ENCODE data around the gene EFHB. TPM values are rescaled to one million over a fixed set of nuclear protein-coding genes. Genes with fewer than 3 reads are reported as not detected.
"Not testable (repeated sequence)": the region's sequence is repeated elsewhere in the genome, so short reads cannot be mapped to it uniquely, and the experiment has no call there.

EFHB gene
- total RNA-seq, 2 donors from 2014 or later, result 1.3 to 2.7 TPM

DNA sequence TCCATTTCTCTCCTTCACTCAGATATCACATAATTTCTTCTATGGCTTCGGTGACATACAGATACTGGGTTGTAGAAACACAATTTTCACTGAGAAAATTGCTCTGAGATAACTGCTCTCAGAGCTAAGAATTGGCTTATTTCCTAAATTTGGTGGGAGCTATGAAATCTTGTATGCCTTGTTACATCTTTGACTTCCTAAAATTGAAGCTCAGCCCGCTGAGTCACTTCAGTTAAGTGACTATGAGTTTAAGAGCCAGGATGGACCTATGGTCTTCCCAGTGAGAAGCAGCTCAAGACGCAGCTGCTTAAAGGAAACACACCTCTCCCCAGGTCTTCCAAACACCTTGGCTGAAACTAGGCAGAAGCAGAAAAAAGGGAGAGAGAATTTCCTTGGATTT is 56.4 kb downstream of the EFHB start:
- Histone ChIP-seq H3K9ac (ENCODE audit: extremely low read depth, low read length, poor library complexity, severe bottlenecking) (no peak overlapping the region), H3K4me3 (ENCODE audit: low read length) (no peak overlapping the region), H3K27me3 (ENCODE audit: control insufficient read depth, insufficient read depth, low read length, poor library complexity, severe bottlenecking) (no peaks in the 10 kb centered on the region), H3K36me3 (ENCODE audit: control insufficient read depth, insufficient read depth, low read length) (no peaks in the 10 kb centered on the region), H3K9me3 (ENCODE audit: control insufficient read depth, low read length) (no peaks in the 10 kb centered on the region), H3K4me1 (ENCODE audit: control insufficient read depth, insufficient read depth, low read length) (no peaks in the 10 kb centered on the region), H3K27ac (ENCODE audit: low read depth, low read length) (no peak overlapping the region)
- Mint-ChIP-seq H3K4me3 (no peak overlapping the region), H3K27ac (no peak overlapping the region), H3K9me3 (no peaks in the 10 kb centered on the region), H3K27me3 (ENCODE audit: insufficient read depth) (no peaks in the 10 kb centered on the region), H3K36me3 (ENCODE audit: low read depth) (no peaks in the 10 kb centered on the region), H3K4me1 (peaks cover 8% of the 10 kb centered on the region)
- no peak for DNase-seq
- TF ChIP-seq, protein P1, sequence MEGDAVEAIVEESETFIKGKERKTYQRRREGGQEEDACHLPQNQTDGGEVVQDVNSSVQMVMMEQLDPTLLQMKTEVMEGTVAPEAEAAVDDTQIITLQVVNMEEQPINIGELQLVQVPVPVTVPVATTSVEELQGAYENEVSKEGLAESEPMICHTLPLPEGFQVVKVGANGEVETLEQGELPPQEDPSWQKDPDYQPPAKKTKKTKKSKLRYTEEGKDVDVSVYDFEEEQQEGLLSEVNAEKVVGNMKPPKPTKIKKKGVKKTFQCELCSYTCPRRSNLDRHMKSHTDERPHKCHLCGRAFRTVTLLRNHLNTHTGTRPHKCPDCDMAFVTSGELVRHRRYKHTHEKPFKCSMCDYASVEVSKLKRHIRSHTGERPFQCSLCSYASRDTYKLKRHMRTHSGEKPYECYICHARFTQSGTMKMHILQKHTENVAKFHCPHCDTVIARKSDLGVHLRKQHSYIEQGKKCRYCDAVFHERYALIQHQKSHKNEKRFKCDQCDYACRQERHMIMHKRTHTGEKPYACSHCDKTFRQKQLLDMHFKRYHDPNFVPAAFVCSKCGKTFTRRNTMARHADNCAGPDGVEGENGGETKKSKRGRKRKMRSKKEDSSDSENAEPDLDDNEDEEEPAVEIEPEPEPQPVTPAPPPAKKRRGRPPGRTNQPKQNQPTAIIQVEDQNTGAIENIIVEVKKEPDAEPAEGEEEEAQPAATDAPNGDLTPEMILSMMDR (conservative IDR thresholded peaks at IDR 0.05), result no peak
- 86 to 99% methylated on average over 2 to 3 of the region's 3 CpGs for WGBS, 2 experiments (ENCODE audit: insufficient coverage in 1 of 2, insufficient read length in 1 of 2)

DNA sequence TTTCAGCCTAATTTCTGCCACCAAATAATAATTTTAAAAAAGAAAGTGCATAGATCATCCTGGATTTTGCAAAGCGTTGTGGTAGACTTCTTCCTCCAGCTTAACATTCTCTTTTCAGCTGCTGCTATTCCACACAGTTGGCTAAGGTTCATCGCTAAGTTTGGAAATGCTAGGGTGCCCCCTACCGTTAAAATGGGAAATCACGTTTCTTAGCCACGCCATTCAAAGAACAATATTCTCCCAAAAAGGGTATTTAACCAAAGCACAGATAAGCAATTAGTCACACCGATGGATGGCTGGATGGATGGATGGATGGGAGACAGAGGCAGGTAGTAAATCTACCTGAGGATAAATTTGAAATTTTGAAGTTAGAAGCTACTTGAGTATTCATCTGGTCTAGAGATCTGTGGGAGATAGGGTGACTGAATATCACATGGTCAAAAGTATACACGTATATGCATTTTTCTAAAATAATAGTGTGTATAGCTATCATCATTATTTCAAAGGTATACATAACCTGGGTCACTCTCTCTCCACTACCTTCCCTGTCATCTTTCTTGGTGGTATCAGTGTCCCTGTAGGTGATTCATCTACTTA is 67.2 kb downstream of the EFHB start:
- WGBS, 2 experiments (ENCODE audit: insufficient coverage in 1 of 2, insufficient read length in 1 of 2), result 12 to 48% methylated on average over 2 to 6 of the region's 7 CpGs
- TF ChIP-seq, protein P1 (conservative IDR thresholded peaks at IDR 0.05), result peak; percentile 88
- H3K9me3 Mint-ChIP-seq, result peaks cover 6% of the 10 kb centered on the region
- H3K27ac Mint-ChIP-seq, result no peak overlapping the region
- peak; percentile 85 for DNase-seq
- no peaks in the 10 kb centered on the region for H3K4me1 ChIP-seq (ENCODE audit: control insufficient read depth, insufficient read depth, low read length)
- H3K4me1 Mint-ChIP-seq, result no peaks in the 10 kb centered on the region
- no peak overlapping the region for H3K27ac ChIP-seq (ENCODE audit: low read depth, low read length)
- H3K4me3 Mint-ChIP-seq, result no peak overlapping the region
- no peak overlapping the region for H3K9ac ChIP-seq (ENCODE audit: extremely low read depth, low read length, poor library complexity, severe bottlenecking)
- peaks cover 3% of the 10 kb centered on the region for H3K27me3 Mint-ChIP-seq (ENCODE audit: insufficient read depth)
- H3K36me3 ChIP-seq (ENCODE audit: control insufficient read depth, insufficient read depth, low read length), result no peaks in the 10 kb centered on the region
- H3K27me3 ChIP-seq (ENCODE audit: control insufficient read depth, insufficient read depth, low read length, poor library complexity, severe bottlenecking), result no peaks in the 10 kb centered on the region
- no peak overlapping the region for H3K4me3 ChIP-seq (ENCODE audit: low read length)
- no peaks in the 10 kb centered on the region for H3K9me3 ChIP-seq (ENCODE audit: control insufficient read depth, low read length)
- no peaks in the 10 kb centered on the region for H3K36me3 Mint-ChIP-seq (ENCODE audit: low read depth)

DNA sequence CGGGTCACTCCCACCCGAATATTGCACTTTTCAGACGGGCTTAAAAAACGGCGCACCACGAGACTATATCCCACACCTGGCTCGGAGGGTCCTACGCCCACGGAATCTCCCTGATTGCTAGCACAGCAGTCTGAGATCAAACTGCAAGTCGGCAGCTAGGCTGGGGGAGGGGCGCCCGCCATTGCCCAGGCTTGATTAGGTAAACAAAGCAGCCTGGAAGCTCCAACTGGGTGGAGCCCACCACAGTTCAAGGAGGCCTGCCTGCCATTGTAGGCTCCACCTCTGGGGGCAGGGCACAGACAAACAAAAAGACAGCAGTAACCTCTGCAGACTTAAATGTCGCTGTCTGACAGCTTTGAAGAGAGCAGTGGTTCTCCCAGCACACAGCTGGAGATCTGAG is 78.7 kb downstream of the EFHB start:
- peaks cover 47% of the 10 kb centered on the region for H3K9me3 Mint-ChIP-seq
- not testable (repeated sequence) for H3K36me3 ChIP-seq (ENCODE audit: control insufficient read depth, insufficient read depth, low read length); H3K4me1 ChIP-seq (ENCODE audit: control insufficient read depth, insufficient read depth, low read length); H3K27me3 ChIP-seq (ENCODE audit: control insufficient read depth, insufficient read depth, low read length, poor library complexity, severe bottlenecking); H3K9me3 ChIP-seq (ENCODE audit: control insufficient read depth, low read length); H3K9ac ChIP-seq (ENCODE audit: extremely low read depth, low read length, poor library complexity, severe bottlenecking); H3K4me3 ChIP-seq (ENCODE audit: low read length); H3K27ac ChIP-seq (ENCODE audit: low read depth, low read length); H3K36me3 Mint-ChIP-seq (ENCODE audit: low read depth); H3K27me3 Mint-ChIP-seq (ENCODE audit: insufficient read depth); H3K4me1 Mint-ChIP-seq
- H3K27ac Mint-ChIP-seq, result peak overlapping the region; percentile 84
- peak; percentile 76 for DNase-seq
- TF ChIP-seq, protein P1 (conservative IDR thresholded peaks at IDR 0.05), result peak; percentile 50
- WGBS, 2 experiments (ENCODE audit: insufficient coverage in 1 of 2, insufficient read length in 1 of 2), result 54 to 60% methylated on average over 5 to 13 of the region's 13 CpGs
- peak overlapping the region; percentile 61 for H3K4me3 Mint-ChIP-seq

DNA sequence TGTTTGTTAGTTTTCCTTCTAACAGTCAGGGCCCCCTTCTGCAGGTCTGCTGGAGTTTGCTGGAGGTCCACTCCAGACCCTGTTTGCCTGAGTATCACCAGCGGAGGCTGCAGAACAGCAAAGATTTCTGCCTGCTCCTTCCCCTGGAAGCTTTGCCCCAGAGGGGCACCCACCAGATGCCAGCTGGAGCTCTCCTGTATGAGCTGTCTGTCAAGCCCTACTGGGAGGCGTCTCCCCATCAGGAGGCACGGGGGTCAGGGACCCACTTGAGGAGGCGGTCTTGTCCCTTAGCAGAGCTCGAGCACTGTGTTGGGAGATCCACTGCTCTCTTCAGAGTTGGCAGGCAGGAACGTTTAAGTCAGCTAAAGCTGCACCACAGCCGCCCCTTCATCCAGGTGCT is 87.4 kb downstream of the EFHB start:
- not testable (repeated sequence) for H3K4me3 Mint-ChIP-seq; H3K36me3 ChIP-seq (ENCODE audit: control insufficient read depth, insufficient read depth, low read length); H3K27me3 Mint-ChIP-seq (ENCODE audit: insufficient read depth); H3K27ac Mint-ChIP-seq; H3K36me3 Mint-ChIP-seq (ENCODE audit: low read depth); H3K4me1 ChIP-seq (ENCODE audit: control insufficient read depth, insufficient read depth, low read length); H3K27me3 ChIP-seq (ENCODE audit: control insufficient read depth, insufficient read depth, low read length, poor library complexity, severe bottlenecking); H3K4me3 ChIP-seq (ENCODE audit: low read length); H3K4me1 Mint-ChIP-seq; H3K9ac ChIP-seq (ENCODE audit: extremely low read depth, low read length, poor library complexity, severe bottlenecking); H3K27ac ChIP-seq (ENCODE audit: low read depth, low read length); DNase-seq
- H3K9me3 Mint-ChIP-seq, result peaks cover 28% of the 10 kb centered on the region
- 88 to 91% methylated on average over 4 to 7 of the region's 7 CpGs for WGBS, 2 experiments (ENCODE audit: insufficient coverage in 1 of 2, insufficient read length in 1 of 2)
- peaks cover 29% of the 10 kb centered on the region for H3K9me3 ChIP-seq (ENCODE audit: control insufficient read depth, low read length)

All from endodermal cell (in vitro differentiated cells).